Mesenchymal stem cell (in vitro differentiated cells and primary cell): Measurements from ENCODE around the gene RABGAP1L.

Experiments used
- DNase-seq: peaks from one replicate; pipeline ENCODE4 v3.0.0-alpha.2; 2013
- H2AFZ ChIP-seq: one replicate; pipeline ENCODE4 v1.6.1; 2013; ENCODE audit warnings: low read depth, mild to moderate bottlenecking, control low read depth, inconsistent platforms, low read length, moderate library complexity
- H2AK5ac ChIP-seq: 2 replicates; pipeline ENCODE4 v1.6.1; 2013; ENCODE audit warnings: low read length, moderate library complexity, mild to moderate bottlenecking, inconsistent platforms; ENCODE audit not compliant: severe bottlenecking
- H2BK120ac ChIP-seq: one replicate; pipeline ENCODE4 v1.6.1; 2013; ENCODE audit warnings: low read depth, mild to moderate bottlenecking, inconsistent platforms, low read length, moderate library complexity
- H2BK12ac ChIP-seq, 2 experiments: one replicate each; pipeline ENCODE4 v1.6.1; 2013; ENCODE audit warnings: inconsistent platforms in 2 of 2, low read length in 2 of 2, mild to moderate bottlenecking in 2 of 2, moderate library complexity in 2 of 2, control low read depth in 1 of 2
- H2BK15ac ChIP-seq: one replicate; pipeline ENCODE4 v1.6.1; 2013; ENCODE audit warnings: mild to moderate bottlenecking, low read depth, inconsistent platforms; ENCODE audit not compliant: poor library complexity, severe bottlenecking
- H2BK5ac ChIP-seq: 2 replicates; pipeline ENCODE4 v1.6.1; 2013; ENCODE audit warnings: low read depth, mild to moderate bottlenecking, low read length, control low read depth, inconsistent platforms; ENCODE audit not compliant: poor library complexity, severe bottlenecking
- H3K14ac ChIP-seq, 2 experiments: one replicate each; pipeline ENCODE4 v1.6.1; 2013; ENCODE audit warnings: inconsistent platforms in 2 of 2, low read length in 2 of 2, control low read depth in 1 of 2, mild to moderate bottlenecking in 1 of 2, moderate library complexity in 1 of 2
- H3K18ac ChIP-seq, 2 experiments: one replicate each; pipeline ENCODE4 v1.6.1; 2013; ENCODE audit warnings: inconsistent platforms in 2 of 2, low read length in 2 of 2, control low read depth in 1 of 2, low read depth in 1 of 2, mild to moderate bottlenecking in 1 of 2
- H3K23ac ChIP-seq, 2 experiments: one replicate each; pipeline ENCODE4 v1.6.1; 2013; ENCODE audit warnings: inconsistent platforms in 2 of 2, low read length in 2 of 2, mild to moderate bottlenecking in 2 of 2, moderate library complexity in 2 of 2, control low read depth in 1 of 2
- H3K27ac ChIP-seq: 2 replicates; pipeline ENCODE4 v1.5.1; 2013; ENCODE audit warnings: mild to moderate bottlenecking, moderate library complexity, low read length, control low read depth, inconsistent platforms; ENCODE audit not compliant: poor library complexity, severe bottlenecking
- H3K27me3 ChIP-seq, 2 experiments: 2 replicates each; pipeline versions ENCODE4 v1.6.1 to v1.7.0; 2013; ENCODE audit warnings: low read length in 2 of 2, mild to moderate bottlenecking in 2 of 2, moderate library complexity in 2 of 2, control low read depth in 1 of 2, inconsistent platforms in 1 of 2; ENCODE audit not compliant: control insufficient read depth in 1 of 2, insufficient read depth in 1 of 2
- H3K36me3 ChIP-seq, 2 experiments: 2 replicates each; pipeline versions ENCODE4 v1.6.1 to v1.7.0; 2013; ENCODE audit warnings: low read length in 2 of 2, control low read depth in 1 of 2, inconsistent platforms in 1 of 2, low read depth in 1 of 2, mild to moderate bottlenecking in 1 of 2; ENCODE audit not compliant: insufficient read depth in 2 of 2, control insufficient read depth in 1 of 2
- H3K4ac ChIP-seq, 2 experiments: one replicate each; pipeline ENCODE4 v1.6.1; 2013; ENCODE audit warnings: inconsistent platforms in 2 of 2, low read length in 2 of 2, mild to moderate bottlenecking in 2 of 2, moderate library complexity in 2 of 2, control low read depth in 1 of 2, low read depth in 1 of 2
- H3K4me1 ChIP-seq: 2 replicates; pipeline ENCODE4 v1.6.1; 2013; ENCODE audit warnings: low read depth, low read length, control low read depth; ENCODE audit not compliant: control insufficient read depth, insufficient read depth
- H3K4me2 ChIP-seq: 2 replicates; pipeline ENCODE4 v1.6.1; 2013; ENCODE audit warnings: low read length, mild to moderate bottlenecking, inconsistent platforms; ENCODE audit not compliant: poor library complexity, severe bottlenecking
- H3K4me3 ChIP-seq, 2 experiments: 2 replicates each; pipeline versions ENCODE4 v1.5.1 to v1.7.0; 2013; ENCODE audit warnings: low read length in 2 of 2, mild to moderate bottlenecking in 2 of 2, control low read depth in 1 of 2, low read depth in 1 of 2; ENCODE audit not compliant: insufficient read depth in 1 of 2
- H3K79me1 ChIP-seq: replicated peaks from 2 replicates; pipeline ENCODE4 v1.6.1; 2013; ENCODE audit warnings: mild to moderate bottlenecking, control low read depth, low read length, inconsistent platforms; ENCODE audit not compliant: poor library complexity, severe bottlenecking
- H3K9ac ChIP-seq: 2 replicates; pipeline ENCODE4 v1.7.0; 2013; ENCODE audit warnings: mild to moderate bottlenecking, low read length, moderate library complexity
- H3K9me3 ChIP-seq: 2 replicates; pipeline ENCODE4 v1.7.0; 2013; ENCODE audit warnings: mild to moderate bottlenecking, low read length; ENCODE audit not compliant: control insufficient read depth
- H4K8ac ChIP-seq: one replicate; pipeline ENCODE4 v1.6.1; 2013; ENCODE audit warnings: inconsistent platforms, mild to moderate bottlenecking, low read length, moderate library complexity
- H4K91ac ChIP-seq: one replicate; pipeline ENCODE4 v1.6.1; 2013; ENCODE audit warnings: mild to moderate bottlenecking, low read length, inconsistent platforms
- WGBS: methylation state at CpG from one replicate; pipeline ENCODE4 v1.1.7; 2013; ENCODE audit warnings: mixed read lengths; 5-methylcytosine and 5-hydroxymethylcytosine counted together

RABGAP1L gene

DNA sequence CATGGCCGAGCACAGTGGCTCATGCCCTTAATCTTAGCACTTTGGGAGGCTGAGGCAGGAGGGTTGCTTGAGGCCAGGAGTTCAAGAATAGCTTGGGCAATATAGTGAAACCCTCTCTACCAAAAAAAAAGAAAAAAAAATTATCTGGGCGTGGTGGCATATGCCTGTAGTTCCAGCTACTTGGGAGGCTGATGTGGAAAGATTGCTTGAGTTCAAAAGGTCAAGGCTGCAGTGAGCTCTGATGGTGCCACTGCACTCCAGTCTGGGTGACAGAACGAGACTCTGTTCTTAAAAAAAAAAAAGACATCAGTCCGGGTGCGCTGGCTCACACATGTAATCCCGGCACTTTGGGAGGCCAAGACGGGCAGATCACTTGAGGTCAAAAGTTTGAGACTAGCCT lies 589.3 kb downstream of the RABGAP1L start:
- H3K27me3 ChIP-seq, result no peaks in the 10 kb centered on the region
- H3K18ac ChIP-seq, result no peak overlapping the region
- no peak overlapping the region for H4K8ac ChIP-seq
- DNase-seq, result no peak
- H3K27ac ChIP-seq, result no peak overlapping the region
- H3K23ac ChIP-seq, result no peak overlapping the region
- H2BK120ac ChIP-seq, result no peak overlapping the region
- H3K36me3 ChIP-seq, result no peaks in the 10 kb centered on the region
- no peak overlapping the region for H3K9ac ChIP-seq
- H3K4me3 ChIP-seq, result no peak overlapping the region
- no peak overlapping the region for H2AFZ ChIP-seq
- no peak overlapping the region for H3K4ac ChIP-seq
- H3K14ac ChIP-seq, result no peak overlapping the region
- no peak overlapping the region for H3K4me2 ChIP-seq
- WGBS, result 89% methylated on average over 6 of the region's 7 CpGs
- H3K79me1 ChIP-seq, result no peaks in the 10 kb centered on the region
- no peak overlapping the region for H2BK15ac ChIP-seq
- no peak overlapping the region for H2BK12ac ChIP-seq
- H2AK5ac ChIP-seq, result no peak overlapping the region
- H3K9me3 ChIP-seq, result no peaks in the 10 kb centered on the region
- H4K91ac ChIP-seq, result no peak overlapping the region
- no peaks in the 10 kb centered on the region for H3K4me1 ChIP-seq
- no peak overlapping the region for H2BK5ac ChIP-seq

DNA sequence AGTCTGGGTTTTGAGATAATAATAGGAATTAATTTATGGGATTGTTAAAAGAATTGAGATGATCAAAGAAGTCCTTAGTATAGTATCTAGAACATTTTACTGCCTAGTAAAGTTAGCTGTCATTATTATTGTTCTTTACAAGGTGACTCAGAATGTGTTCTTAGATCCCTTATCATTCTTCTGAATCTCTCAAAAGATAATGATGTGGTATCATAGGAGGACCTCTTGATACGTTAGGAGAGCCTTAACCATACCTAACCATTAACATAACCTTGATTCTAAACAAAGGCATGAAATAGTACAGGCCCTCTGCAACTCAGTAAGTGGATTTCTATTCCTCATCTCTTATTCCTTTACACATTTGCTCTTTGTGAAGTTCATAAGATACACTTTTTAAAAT lies 593.8 kb downstream of the RABGAP1L start:
- Histone ChIP-seq H3K4me2 (no peak overlapping the region), H3K18ac (no peak overlapping the region)
- 82% methylated on average over 1 of the region's 1 CpG for WGBS

DNA sequence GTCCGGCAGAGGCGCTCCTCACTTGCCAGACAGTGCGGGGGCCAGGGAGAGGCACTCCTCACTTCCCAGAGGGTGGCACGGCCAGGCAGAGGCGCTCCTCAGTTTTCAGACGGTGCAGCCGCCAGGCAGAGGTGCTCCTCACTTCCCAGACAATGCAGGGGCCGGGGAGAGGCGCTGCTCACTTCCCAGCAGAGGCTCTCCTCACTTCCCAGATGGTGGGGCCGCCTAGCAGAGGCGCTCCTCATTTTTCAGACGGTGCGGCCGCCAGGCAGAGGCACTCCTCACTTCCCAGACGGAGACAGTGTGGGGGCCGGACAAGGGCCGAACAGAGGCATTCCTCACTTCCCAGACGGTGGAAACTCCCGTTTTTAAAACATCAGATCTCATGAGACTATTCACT lies 602.0 kb downstream of the RABGAP1L start:
- H3K27me3 ChIP-seq, result no peaks in the 10 kb centered on the region
- H3K4me3 ChIP-seq, result no peak overlapping the region
- no peaks in the 10 kb centered on the region for H3K9me3 ChIP-seq
- no peak overlapping the region for H3K27ac ChIP-seq
- no peak overlapping the region for H2BK12ac ChIP-seq
- H3K23ac ChIP-seq, result no peak overlapping the region
- H2BK120ac ChIP-seq, result no peak overlapping the region
- H2BK15ac ChIP-seq, result no peak overlapping the region
- H3K4me2 ChIP-seq, result no peak overlapping the region
- no peak overlapping the region for H3K4ac ChIP-seq
- no peak overlapping the region for H2AFZ ChIP-seq
- 95% methylated on average over 15 of the region's 19 CpGs for WGBS
- no peaks in the 10 kb centered on the region for H3K36me3 ChIP-seq
- no peak overlapping the region for H3K18ac ChIP-seq
- H2AK5ac ChIP-seq, result no peak overlapping the region
- H2BK5ac ChIP-seq, result no peak overlapping the region
- H4K8ac ChIP-seq, result no peak overlapping the region
- DNase-seq, result no peak
- H3K9ac ChIP-seq, result no peak overlapping the region
- no peaks in the 10 kb centered on the region for H3K79me1 ChIP-seq
- H4K91ac ChIP-seq, result peak overlapping the region; percentile 50
- H3K14ac ChIP-seq, result no peak overlapping the region
- no peaks in the 10 kb centered on the region for H3K4me1 ChIP-seq

More for the DNA sequence above, 593.8 kb downstream of the RABGAP1L start:
- Histone ChIP-seq H2AK5ac (no peak overlapping the region), H2BK120ac (no peak overlapping the region), H2BK5ac (no peak overlapping the region), H2AFZ (no peak overlapping the region), H3K4ac (no peak overlapping the region), H3K36me3 (no peaks in the 10 kb centered on the region), H2BK12ac (no peak overlapping the region), H3K9ac (no peak overlapping the region), H4K8ac (no peak overlapping the region), H3K23ac (no peak overlapping the region), H3K79me1 (no peaks in the 10 kb centered on the region), H3K4me3 (no peak overlapping the region), H2BK15ac (no peak overlapping the region), H3K4me1 (no peaks in the 10 kb centered on the region), H3K9me3 (no peaks in the 10 kb centered on the region), H4K91ac (no peak overlapping the region), H3K27ac (no peak overlapping the region), H3K14ac (no peak overlapping the region), H3K27me3 (no peaks in the 10 kb centered on the region)
- no peak for DNase-seq

DNA sequence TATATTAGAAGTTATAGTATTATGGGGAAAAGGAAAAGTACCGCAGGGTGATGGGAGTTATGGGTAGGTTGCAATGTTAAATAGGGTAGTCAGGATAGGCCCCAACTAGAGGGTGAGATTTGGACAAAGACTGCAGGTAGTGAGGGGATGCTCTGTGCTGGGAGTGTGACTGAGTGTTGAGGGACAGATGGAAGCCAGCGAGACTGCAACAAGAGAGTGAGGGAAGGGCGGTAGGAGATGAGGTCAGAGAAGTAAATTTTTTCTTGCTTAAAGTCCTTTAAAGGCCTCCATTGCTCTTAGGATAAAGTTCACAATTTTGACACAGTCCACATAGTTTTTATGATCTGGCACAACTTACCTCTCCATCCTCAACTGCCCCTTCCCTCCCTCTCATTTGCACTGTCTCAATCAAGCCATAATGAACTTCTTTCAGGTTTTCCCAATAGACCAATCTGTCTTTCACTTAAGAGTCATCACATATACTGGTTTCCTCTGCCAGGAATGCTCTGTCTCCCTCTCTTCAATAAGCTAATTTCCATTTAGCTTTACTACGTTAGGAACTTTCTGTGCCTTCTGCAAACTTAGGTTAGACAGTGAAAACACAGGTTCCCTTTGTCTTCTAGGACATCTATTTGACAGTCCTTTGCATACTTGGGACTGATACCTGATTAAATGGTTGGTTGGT lies 602.7 kb downstream of the RABGAP1L start:
- Histone ChIP-seq H3K9me3 (no peaks in the 10 kb centered on the region), H2BK12ac (no peak overlapping the region), H2AFZ (no peak overlapping the region), H4K8ac (no peak overlapping the region), H4K91ac (no peak overlapping the region), H3K27me3 (no peaks in the 10 kb centered on the region), H2BK120ac (no peak overlapping the region), H3K18ac (no peak overlapping the region), H3K79me1 (no peaks in the 10 kb centered on the region), H3K4me3 (no peak overlapping the region), H3K14ac (no peak overlapping the region), H2BK15ac (no peak overlapping the region), H2BK5ac (no peak overlapping the region), H3K4ac (no peak overlapping the region), H3K9ac (no peak overlapping the region), H3K27ac (no peak overlapping the region), H3K4me2 (no peak overlapping the region), H2AK5ac (no peak overlapping the region), H3K23ac (no peak overlapping the region), H3K4me1 (no peaks in the 10 kb centered on the region), H3K36me3 (no peaks in the 10 kb centered on the region)
- 96% methylated on average over 4 of the region's 4 CpGs for WGBS
- no peak for DNase-seq
